T-cell (primary cell): Measurements from ENCODE around the gene NAV2. TPM values are rescaled to one million over a fixed set of nuclear protein-coding genes. Genes with fewer than 3 reads are reported as not detected.
"Not testable (repeated sequence)": the region's sequence is repeated elsewhere in the genome, so short reads cannot be mapped to it uniquely, and the experiment has no call there.

Experiments used
- ATAC-seq, 4 experiments: fragments of 200-7000 bp in 3 of 4; fragments of 150-1000 bp in 1 of 4; cut with Tn5 transposase; replicated peaks in 1 of 4; 1 replicate in 3 of 4; 2 replicates in 1 of 4; pipeline ENCODE4 v1.10.0; 2021; ENCODE audit warnings: moderate library complexity in 3 of 4, mild to moderate bottlenecking in 2 of 4, moderate number of reproducible peaks in 1 of 4
- CTCF ChIA-PET, 2 donors: fragments of 300-600 bp; sonication (Branson Sonifier 250); formaldehyde crosslinking; loops; one replicate each; lab custom pipeline; 2022; ENCODE audit warnings: antibody characterized with exemption in 2 of 2; lab: Charles Lee
- POLR2A ChIA-PET, 2 donors: fragments of 300-600 bp; sonication (Branson Sonifier 250); formaldehyde crosslinking; loops; one replicate each; lab custom pipeline; 2022; ENCODE audit warnings: antibody characterized with exemption in 2 of 2; lab: Charles Lee
- DNase-seq, 35 experiments: peaks; one replicate each; pipeline versions ENCODE4 v3.0.0 to v3.0.0-alpha.2; 2013 to 2023
- H3K27ac ChIP-seq: one replicate; pipeline ENCODE4 v1.5.1; 2013; ENCODE audit warnings: low read length
- H3K27me3 ChIP-seq, 2 experiments: replicated peaks in 1 of 2; 1 replicate in 1 of 2; 2 replicates in 1 of 2; pipeline versions ENCODE4 v1.6.1 to v1.7.0; 2013; ENCODE audit warnings: low read length in 1 of 2, mixed read lengths in 1 of 2; ENCODE audit not compliant: control insufficient read depth in 2 of 2, insufficient read depth in 2 of 2; ENCODE audit errors: extremely low read depth in 1 of 2
- H3K36me3 ChIP-seq, 2 donors: 1 replicate in 1 of 2; 2 replicates in 1 of 2; pipeline versions ENCODE4 v1.6.1 to v1.7.0; 2013; ENCODE audit warnings: low read length in 1 of 2; ENCODE audit not compliant: control insufficient read depth in 2 of 2, insufficient read depth in 1 of 2; ENCODE audit errors: extremely low read depth in 1 of 2
- H3K4me1 ChIP-seq, 2 experiments: 1 replicate in 1 of 2; 2 replicates in 1 of 2; pipeline versions ENCODE4 v1.6.1 to v1.7.0; 2013; ENCODE audit warnings: low read length in 2 of 2, mixed read lengths in 1 of 2; ENCODE audit not compliant: insufficient read depth in 2 of 2, control insufficient read depth in 1 of 2; ENCODE audit errors: extremely low read depth in 1 of 2
- H3K4me3 ChIP-seq, 2 donors: 1 replicate in 1 of 2; 2 replicates in 1 of 2; pipeline versions ENCODE4 v1.5.1 to v1.7.0; 2013; ENCODE audit warnings: mild to moderate bottlenecking in 2 of 2, low read length in 1 of 2, moderate library complexity in 1 of 2; ENCODE audit not compliant: control insufficient read depth in 1 of 2; ENCODE audit errors: extremely low read depth in 1 of 2
- H3K9me3 ChIP-seq: 2 replicates; pipeline ENCODE4 v1.7.0; 2013
- H3K27ac Mint-ChIP-seq, 2 donors: one replicate each; pipeline ENCODE4 v1.8.0; 2020 to 2021; ENCODE audit warnings: mild to moderate bottlenecking in 2 of 2, mixed read lengths in 2 of 2
- H3K27me3 Mint-ChIP-seq, 2 donors: one replicate each; pipeline ENCODE4 v1.8.0; 2021 to 2022; ENCODE audit warnings: mixed read lengths in 2 of 2
- H3K36me3 Mint-ChIP-seq: one replicate; pipeline ENCODE4 v1.8.0; 2021; ENCODE audit warnings: mixed read lengths
- H3K4me1 Mint-ChIP-seq, 3 donors: one replicate each; pipeline ENCODE4 v1.8.0; 2020 to 2022; ENCODE audit warnings: mixed read lengths in 3 of 3, mild to moderate bottlenecking in 1 of 3
- H3K4me3 Mint-ChIP-seq, 3 donors: one replicate each; pipeline ENCODE4 v1.8.0; 2020 to 2022; ENCODE audit warnings: mild to moderate bottlenecking in 3 of 3, mixed read lengths in 3 of 3, moderate library complexity in 3 of 3
- H3K9me3 Mint-ChIP-seq, 3 donors: one replicate each; pipeline ENCODE4 v1.8.0; 2020 to 2022; ENCODE audit warnings: mixed read lengths in 3 of 3
- WGBS: methylation state at CpG from one replicate; pipeline ENCODE4 v1.1.5; 2013; ENCODE audit warnings: missing lambda C conversion rate; ENCODE audit not compliant: insufficient coverage; 5-methylcytosine and 5-hydroxymethylcytosine counted together
- total RNA-seq, 35 experiments: library from RNA in 6 of 35; stranded (reverse) in 6 of 35; fragments of 120-200 nt in 1 of 35; gene quantifications; one replicate each; pipeline versions ENCODE4 v1.2.1 to v1.2.4 and lab custom pipeline; 2013 to 2026

Gene NAV2
- total RNA-seq, 5 donors from 2014 or later (not counting 1 experiment from before 2014, with no cell fraction given) = 0.55 to 3.0 (median 1.8) TPM

DNA sequence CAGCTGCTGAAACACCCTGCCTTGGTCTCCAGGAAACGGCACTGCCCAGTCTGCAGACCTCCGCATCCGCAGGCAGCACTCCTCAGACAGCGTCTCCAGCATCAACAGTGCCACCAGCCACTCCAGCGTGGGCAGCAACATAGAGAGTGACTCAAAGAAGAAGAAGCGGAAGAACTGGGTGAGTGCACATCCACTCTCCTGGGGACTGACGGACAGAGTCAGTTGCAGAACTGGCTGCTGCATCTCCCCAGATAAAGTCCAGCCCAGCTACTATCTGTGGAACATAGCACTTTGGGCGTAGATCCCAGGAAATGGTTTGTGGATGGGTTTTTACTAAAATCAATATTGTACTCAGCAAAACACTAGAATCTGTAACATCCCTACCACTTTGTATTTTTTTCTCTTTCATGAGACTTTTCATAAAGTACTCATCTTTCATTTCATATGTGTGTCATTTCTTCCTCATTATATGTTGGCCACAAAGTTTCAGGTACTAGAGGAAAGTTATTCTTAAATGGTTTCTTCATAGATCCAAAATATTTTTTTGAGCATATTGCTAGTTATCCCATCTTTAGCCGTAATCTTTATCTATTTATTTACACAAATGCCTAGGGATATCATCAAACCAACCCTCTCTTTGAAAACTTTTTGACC, 367.5 kb downstream of the NAV2 start:
- WGBS = 76% methylated on average over 5 of the region's 9 CpGs
- no peak overlapping the region for H3K27ac Mint-ChIP-seq
- peaks cover 0 to 2% (median 0%) of the 10 kb centered on the region in 3 donors for H3K4me1 Mint-ChIP-seq
- ChIA-PET POLR2A (interaction anchor here in 1 of 2 donors (0.5 kb wide), 1 partner anchor 286 kb away, joined by 3 read pairs; no protein-coding TSS in a partner anchor), CTCF (no interaction called here)
- no peak for DNase-seq
- no peaks in the 10 kb centered on the region for H3K9me3 Mint-ChIP-seq
- no peaks in the 10 kb centered on the region for H3K9me3 ChIP-seq
- H3K4me3 Mint-ChIP-seq = no peak overlapping the region
- H3K4me3 ChIP-seq = no peak overlapping the region
- peak in 1 of 4 experiments; percentile 33 for ATAC-seq
- no peaks in the 10 kb centered on the region for H3K4me1 ChIP-seq
- H3K27ac ChIP-seq = no peak overlapping the region
- H3K27me3 Mint-ChIP-seq = peaks cover 3 to 17% of the 10 kb centered on the region in 2 donors
- H3K36me3 Mint-ChIP-seq = no peaks in the 10 kb centered on the region
- H3K27me3 ChIP-seq = no peaks in the 10 kb centered on the region
- H3K36me3 ChIP-seq = no peaks in the 10 kb centered on the region

DNA sequence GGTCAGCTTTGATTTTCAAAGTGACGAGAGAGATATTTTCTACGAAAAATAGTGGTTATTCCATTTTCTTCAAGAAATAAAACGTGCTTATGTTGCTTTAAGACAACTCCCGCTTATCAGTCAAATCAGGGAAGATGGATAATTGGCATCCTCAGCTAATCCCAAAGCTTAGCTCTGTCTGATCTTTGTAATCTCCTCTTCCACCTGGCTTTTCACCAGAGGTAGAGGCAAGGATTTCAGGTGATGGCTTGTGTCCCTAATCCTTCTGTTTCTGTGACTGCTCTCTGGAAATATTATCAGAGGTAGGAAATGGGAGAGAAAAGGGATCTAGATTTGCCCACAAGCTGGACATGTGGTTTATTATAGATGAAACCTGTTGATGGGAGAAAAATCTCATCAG, 368.7 kb downstream of the NAV2 start:
- no peaks in the 10 kb centered on the region for H3K27me3 ChIP-seq

DNA sequence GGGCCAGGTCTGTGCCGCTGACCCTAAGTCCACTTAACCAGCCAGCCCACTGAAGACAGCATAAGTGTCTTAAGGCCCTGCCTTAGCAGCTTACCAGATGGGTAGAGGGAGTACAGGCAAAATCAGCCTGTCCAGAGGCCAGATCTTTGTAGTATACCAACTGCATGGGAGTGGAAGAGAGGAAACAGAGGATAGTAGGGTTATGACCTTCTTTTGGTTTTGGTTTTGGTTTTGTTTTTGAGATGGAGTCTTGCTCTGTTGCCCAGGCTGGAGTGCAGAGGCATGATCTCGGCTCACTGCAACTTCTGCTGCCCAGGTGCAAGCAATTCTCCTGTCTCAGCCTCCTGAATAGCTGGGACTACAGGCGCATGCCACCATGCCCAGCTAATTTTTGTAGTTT, 371.2 kb downstream of the NAV2 start:
- peaks cover 0 to 11% (median 10%) of the 10 kb centered on the region in 3 donors for H3K4me1 Mint-ChIP-seq
- not testable (repeated sequence) for ATAC-seq

More for the DNA sequence above, 368.7 kb downstream of the NAV2 start:
- Histone ChIP-seq H3K4me3 (no peak overlapping the region), H3K4me1 (no peaks in the 10 kb centered on the region), H3K27ac (no peak overlapping the region), H3K36me3 (no peaks in the 10 kb centered on the region), H3K9me3 (no peaks in the 10 kb centered on the region)
- POLR2A ChIA-PET = no interaction called here
- no peak overlapping the region for H3K4me3 Mint-ChIP-seq
- WGBS = 85% methylated on average over 2 of the region's 4 CpGs
- no peaks in the 10 kb centered on the region for H3K36me3 Mint-ChIP-seq
- peaks cover 0 to 2% (median 0%) of the 10 kb centered on the region in 3 donors for H3K4me1 Mint-ChIP-seq
- no peak for ATAC-seq
- H3K9me3 Mint-ChIP-seq = no peaks in the 10 kb centered on the region
- no peak for DNase-seq
- peaks cover 2 to 12% of the 10 kb centered on the region in 2 donors for H3K27me3 Mint-ChIP-seq
- CTCF ChIA-PET = interaction anchor here in 1 of 2 donors (0.6 kb wide), 1 partner anchor 1271 kb away, joined by 4 read pairs; no protein-coding TSS in a partner anchor
- no peak overlapping the region for H3K27ac Mint-ChIP-seq

DNA sequence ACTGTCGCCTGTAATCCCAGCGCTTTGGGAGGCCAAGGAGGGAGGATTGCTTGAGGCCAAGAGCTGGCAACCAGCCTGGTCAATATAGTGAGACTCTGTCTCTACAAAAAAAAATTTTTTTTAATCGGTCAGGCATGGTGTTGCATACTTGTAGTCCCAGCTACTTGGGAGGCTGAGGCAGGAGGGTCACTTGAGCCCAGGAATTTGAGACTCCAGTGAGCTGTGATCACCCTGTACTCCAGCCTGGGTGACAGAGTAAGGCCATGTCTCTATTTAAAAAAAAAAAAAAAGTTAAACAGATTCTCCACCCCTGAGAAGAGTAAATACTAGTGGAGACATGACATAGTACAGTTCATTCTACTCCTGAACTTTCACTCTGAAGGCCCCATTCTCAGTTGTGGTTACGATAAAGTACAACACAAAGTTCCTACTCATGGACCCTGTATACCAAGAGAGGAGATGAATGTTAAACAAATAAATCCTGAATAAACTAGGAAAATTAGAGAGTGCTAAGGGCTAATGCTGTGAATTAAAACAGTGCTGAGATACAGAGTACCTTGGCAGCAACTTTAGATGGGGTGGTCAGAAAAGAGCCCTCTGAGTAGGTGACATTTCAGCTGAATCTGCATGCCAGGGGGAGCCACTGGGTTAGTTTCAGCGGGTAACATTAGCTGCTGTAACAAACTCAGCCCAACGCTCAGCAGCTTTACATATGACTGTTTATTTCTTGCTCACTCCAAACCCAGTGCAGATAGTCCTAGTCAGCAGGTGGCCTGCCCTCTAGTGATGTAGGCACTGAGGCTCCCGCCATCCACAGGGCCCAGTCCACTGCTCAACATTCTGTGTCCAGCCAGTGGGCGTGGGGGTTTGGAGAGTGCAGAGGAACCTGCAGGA, 372.5 kb downstream of the NAV2 start:
- H3K27me3 ChIP-seq = no peaks in the 10 kb centered on the region
- POLR2A ChIA-PET = no interaction called here
- Mint-ChIP-seq H3K4me3 (no peak overlapping the region), H3K9me3 (no peaks in the 10 kb centered on the region), H3K27me3 (peaks cover 3 to 12% of the 10 kb centered on the region in 2 donors), H3K4me1 (peaks cover 0 to 20% (median 20%) of the 10 kb centered on the region in 3 donors), H3K27ac (no peak overlapping the region), H3K36me3 (no peaks in the 10 kb centered on the region)
- WGBS = 94% methylated on average over 5 of the region's 8 CpGs
- no peaks in the 10 kb centered on the region for H3K9me3 ChIP-seq
- H3K36me3 ChIP-seq = no peaks in the 10 kb centered on the region
- CTCF ChIA-PET = no interaction called here
- H3K4me1 ChIP-seq = no peaks in the 10 kb centered on the region
- no peak overlapping the region for H3K4me3 ChIP-seq
- no peak overlapping the region for H3K27ac ChIP-seq
- ATAC-seq (no peak), DNase-seq (no peak)

More for the DNA sequence above, 371.2 kb downstream of the NAV2 start:
- H3K27ac ChIP-seq, H3K36me3 ChIP-seq, POLR2A ChIA-PET, H3K4me3 ChIP-seq, H3K4me3 Mint-ChIP-seq, DNase-seq, H3K36me3 Mint-ChIP-seq, H3K9me3 Mint-ChIP-seq, H3K4me1 ChIP-seq, H3K27ac Mint-ChIP-seq, H3K9me3 ChIP-seq, CTCF ChIA-PET, H3K27me3 ChIP-seq: not testable (repeated sequence)
- peaks cover 2 to 12% of the 10 kb centered on the region in 2 donors for H3K27me3 Mint-ChIP-seq
- 86% methylated on average over 2 of the region's 3 CpGs for WGBS

DNA sequence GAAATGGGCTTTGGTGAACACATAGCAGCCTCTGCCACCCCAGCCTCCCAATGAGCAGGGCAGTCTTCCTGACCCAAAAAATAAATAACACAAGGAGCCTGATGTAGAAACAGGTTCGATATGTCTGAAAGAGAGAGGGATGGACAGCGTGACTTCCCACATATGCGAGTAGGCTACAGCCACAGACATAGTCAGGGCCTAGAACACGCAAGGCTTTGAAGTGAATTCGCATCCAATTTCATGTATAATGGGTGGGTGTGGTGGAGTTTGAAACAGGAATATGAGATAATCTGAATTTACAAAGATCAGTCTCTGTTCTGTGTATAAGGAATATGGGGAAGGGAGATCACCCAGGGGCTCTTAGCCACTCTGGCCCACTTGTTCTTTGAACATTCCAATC, 373.3 kb downstream of the NAV2 start:
- Mint-ChIP-seq H3K4me3 (no peak overlapping the region), H3K27me3 (peaks cover 3 to 12% of the 10 kb centered on the region in 2 donors), H3K9me3 (no peaks in the 10 kb centered on the region), H3K27ac (no peak overlapping the region), H3K4me1 (peaks cover 0 to 20% (median 20%) of the 10 kb centered on the region in 3 donors), H3K36me3 (no peaks in the 10 kb centered on the region)
- Histone ChIP-seq H3K4me1 (no peaks in the 10 kb centered on the region), H3K27ac (no peak overlapping the region), H3K9me3 (no peaks in the 10 kb centered on the region), H3K4me3 (no peak overlapping the region), H3K36me3 (no peaks in the 10 kb centered on the region), H3K27me3 (no peaks in the 10 kb centered on the region)
- DNase-seq = no peak
- ChIA-PET POLR2A (no interaction called here), CTCF (no interaction called here)
- no peak for ATAC-seq
- 86% methylated on average over 5 of the region's 5 CpGs for WGBS

DNA sequence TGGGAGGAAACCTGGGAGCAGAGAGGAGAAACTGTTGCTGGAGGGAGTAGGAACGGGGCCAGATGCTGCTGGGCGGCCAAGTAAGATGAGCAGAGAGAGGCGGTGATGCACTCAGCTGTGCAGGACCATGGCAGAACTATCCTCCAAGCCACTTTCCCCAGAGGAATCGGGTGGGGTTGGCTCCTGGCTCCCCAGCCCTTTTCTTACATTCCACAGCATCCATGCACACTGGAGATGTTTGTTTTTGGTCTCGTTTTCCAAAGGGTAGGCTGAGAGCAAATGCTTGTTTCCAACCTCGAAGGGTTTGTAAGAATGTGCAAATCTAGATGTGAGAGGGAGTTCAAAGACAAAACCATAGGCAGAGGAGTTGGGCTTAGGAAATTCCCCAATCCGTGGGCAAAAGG, 374.5 kb downstream of the NAV2 start:
- H3K27me3 Mint-ChIP-seq = peaks cover 3 to 19% of the 10 kb centered on the region in 2 donors
- ChIA-PET POLR2A (no interaction called here), CTCF (no interaction called here)
- H3K27ac Mint-ChIP-seq = no peak overlapping the region
- Histone ChIP-seq H3K4me1 (no peaks in the 10 kb centered on the region), H3K36me3 (no peaks in the 10 kb centered on the region), H3K9me3 (no peaks in the 10 kb centered on the region), H3K4me3 (no peak overlapping the region), H3K27me3 (no peaks in the 10 kb centered on the region), H3K27ac (no peak overlapping the region)
- H3K4me3 Mint-ChIP-seq = no peak overlapping the region
- no peaks in the 10 kb centered on the region for H3K9me3 Mint-ChIP-seq
- no peak for DNase-seq
- no peaks in the 10 kb centered on the region for H3K36me3 Mint-ChIP-seq
- no peak for ATAC-seq
- 93% methylated on average over 2 of the region's 7 CpGs for WGBS
- peaks cover 0 to 20% (median 20%) of the 10 kb centered on the region in 3 donors for H3K4me1 Mint-ChIP-seq
